Uterus (tissue), 4 donors: ENCODE results near the gene PRMT6. TPM values are rescaled to one million over a fixed set of nuclear protein-coding genes. Genes with fewer than 3 reads are reported as not detected.

Source experiments
- DNase-seq, 2 donors: peaks; one replicate each; pipeline ENCODE4 v3.0.0-alpha.2; 2019 to 2020
- H3K27ac ChIP-seq, 2 donors: fragments of 200-600 bp; sonication (generic); 1 replicate in 1 of 2; 2 replicates in 1 of 2; pipeline ENCODE4 v1.5.1; 2016 to 2018
- H3K27me3 ChIP-seq, 2 donors: fragments of 200-600 bp; sonication (generic); one replicate each; pipeline ENCODE4 v1.5.1; 2018 to 2019; ENCODE audit warnings: control low read depth in 1 of 2
- H3K36me3 ChIP-seq, 2 donors: fragments of 200-600 bp; sonication (generic); one replicate each; pipeline ENCODE4 v1.5.1; 2019; ENCODE audit warnings: control low read depth in 1 of 2
- H3K4me1 ChIP-seq, 2 donors: fragments of 200-600 bp; sonication (generic); one replicate each; pipeline ENCODE4 v1.5.1; 2018 to 2019; ENCODE audit warnings: control low read depth in 1 of 2
- H3K4me3 ChIP-seq, 2 donors: fragments of 200-600 bp; sonication (generic); 1 replicate in 1 of 2; 2 replicates in 1 of 2; pipeline ENCODE4 v1.5.1; 2018 to 2019; ENCODE audit warnings: mild to moderate bottlenecking in 1 of 2
- H3K9me3 ChIP-seq, 2 donors: fragments of 200-600 bp; sonication (generic); one replicate each; pipeline ENCODE4 v1.5.1; 2019; ENCODE audit warnings: control low read depth in 1 of 2
- CTCF ChIP-seq, 4 experiments: fragments of 200-600 bp in 2 of 4; fragments of 450-650 bp in 2 of 4; sonication (generic) in 2 of 4; IDR thresholded peaks; one replicate each; pipeline ENCODE4 v1.5.1; 2016 to 2019; ENCODE audit warnings: antibody characterized with exemption in 4 of 4, mild to moderate bottlenecking in 2 of 4, moderate library complexity in 1 of 4
- POLR2A ChIP-seq, 2 donors: fragments of 450-650 bp; IDR thresholded peaks; one replicate each; pipeline ENCODE4 v1.6.1; 2016; ENCODE audit warnings: antibody characterized with exemption in 2 of 2, mild to moderate bottlenecking in 1 of 2, moderate library complexity in 1 of 2
- intact Hi-C: fragments of 100-400 bp; cut with DNase I; formaldehyde crosslinking; loops from one replicate; pipeline ENCODE4 v1.15.1; 2023; ENCODE audit warnings: low total_unique reads
- total RNA-seq, 4 donors: library from RNA; depleted of rRNA in 3 of 4; stranded (reverse); fragments of >200 nt in 3 of 4; gene quantifications; one replicate each; pipeline versions ENCODE4 v1.1.0 to v1.2.4, GENCODE V29; 2014 to 2023
- donor health status: DM: yes; HTN: yes; CAD: no.

The PRMT6 gene
- total RNA-seq, 4 donors from 2014 or later, result 10.2 to 36.5 (median 14.6) TPM

DNA sequence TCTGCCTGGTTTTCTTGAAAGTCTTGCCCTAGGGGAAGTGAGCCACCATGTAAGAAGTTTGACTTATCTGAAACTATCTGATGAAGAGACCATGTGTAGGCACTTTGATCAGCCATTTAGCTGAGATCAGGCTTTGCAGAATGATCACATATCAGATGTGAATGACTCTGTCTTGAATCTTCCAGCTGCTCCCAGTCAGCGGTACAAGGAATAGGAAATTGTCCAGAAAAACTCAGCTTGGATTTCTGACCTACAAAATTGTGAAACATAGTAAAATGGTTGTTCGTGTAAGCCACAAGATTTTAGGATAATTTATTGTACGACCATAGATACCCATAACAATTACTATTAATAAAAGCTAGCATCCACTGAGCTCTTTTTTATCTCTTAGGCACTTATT, 42.5 kb downstream of the PRMT6 start:
- Histone ChIP-seq H3K4me1 (no peaks in the 10 kb centered on the region), H3K36me3 (no peaks in the 10 kb centered on the region), H3K27me3 (no peaks in the 10 kb centered on the region), H3K27ac (no peak overlapping the region), H3K9me3 (no peaks in the 10 kb centered on the region), H3K4me3 (no peak overlapping the region)
- TF ChIP-seq CTCF (IDR thresholded peaks at IDR 0.05) (no peak), POLR2A (IDR thresholded peaks at IDR 0.05) (no peak)
- no peak for DNase-seq
- intact Hi-C loops, result no loop called here

- Histone ChIP-seq H3K9me3 (no peaks in the 10 kb centered on the region), H3K27ac (no peak overlapping the region), H3K36me3 (no peaks in the 10 kb centered on the region), H3K27me3 (no peaks in the 10 kb centered on the region), H3K4me3 (no peak overlapping the region), H3K4me1 (no peaks in the 10 kb centered on the region)
- TF ChIP-seq POLR2A (IDR thresholded peaks at IDR 0.05), result no peak
- no peak for TF ChIP-seq CTCF (IDR thresholded peaks at IDR 0.05)
- intact Hi-C loops, result no loop called here
- no peak for DNase-seq
Measured at GRCh38 chr1:107100331-107100984, 44.0 kb downstream of the PRMT6 start.

GRCh38 chr1:107105914-107106313, 49.4 kb downstream of the PRMT6 start:
- Histone ChIP-seq H3K9me3 (no peaks in the 10 kb centered on the region), H3K27me3 (no peaks in the 10 kb centered on the region), H3K4me3 (no peak overlapping the region), H3K36me3 (no peaks in the 10 kb centered on the region), H3K27ac (no peak overlapping the region), H3K4me1 (no peaks in the 10 kb centered on the region)
- DNase-seq, result no peak
- TF ChIP-seq POLR2A (IDR thresholded peaks at IDR 0.05), result no peak
- TF ChIP-seq CTCF (IDR thresholded peaks at IDR 0.05), result no peak
- intact Hi-C loops, result no loop called here

Other genes with a start within 250 kb of the PRMT6 start
- gene NTNG1, start 84.4 kb downstream of the PRMT6 start, total RNA-seq, result 10 to 100 TPM in 1 of 4 donors, 1 to 10 TPM in 1, not detected in 2; 1.2 to 11.9 TPM